ENCODE results near the gene NEDD4L. TPM values are rescaled to one million over a fixed set of nuclear protein-coding genes. Genes with fewer than 3 reads are reported as not detected.

NEDD4L gene
- polyA plus RNA-seq, 1 of the 3 experiments (the other 2 are of a cell fraction), result 13.2 TPM

GRCh38 chr18:58225101-58225500 lies 181.1 kb downstream of the NEDD4L start (continued):
- no peak for TF ChIP-seq SIN3A (IDR thresholded peaks at IDR 0.05; ENCODE audit: borderline replicate concordance, low read depth, low read length)
- no peak for TF ChIP-seq TAF1 (IDR thresholded peaks at IDR 0.05; ENCODE audit: borderline replicate concordance, low read depth, low read length)
- no peak for TF ChIP-seq TCF12 (IDR thresholded peaks at IDR 0.05)
- no peak for TF ChIP-seq GATA2 (CRISPR knock-in tag; IDR thresholded peaks at IDR 0.05)
- no peak for TF ChIP-seq RCOR1 (IDR thresholded peaks at IDR 0.05; ENCODE audit: low read length)
- TF ChIP-seq RAD21 (IDR thresholded peaks at IDR 0.05; ENCODE audit: low read length), result no peak
- TF ChIP-seq USF2 (IDR thresholded peaks at IDR 0.05; ENCODE audit: borderline replicate concordance, low read depth, low read length), result no peak
- no peak for TF ChIP-seq EP300 (IDR thresholded peaks at IDR 0.05; ENCODE audit: borderline replicate concordance in 1 of 2, low read depth in 1 of 2, low read length in 1 of 2)
- TF ChIP-seq FOXJ3 (CRISPR knock-in tag; IDR thresholded peaks at IDR 0.05), result no peak

- H3K4me1 ChIP-seq (ENCODE audit: control insufficient read depth in 1 of 2, insufficient read depth in 2 of 2, low read depth in 1 of 2, low read length in 1 of 2), result peaks cover 18 to 41% of the 10 kb centered on the region in 2 experiments
- ChIA-PET POLR2A (no interaction called here), CTCF (no interaction called here)
- no peaks in the 10 kb centered on the region for H3K36me3 ChIP-seq (replicated peaks in 1 of 2; ENCODE audit: control insufficient read depth in 1 of 2, insufficient read depth in 2 of 2, low read length in 1 of 2)
- H3F3A ChIP-seq (replicated peaks; ENCODE audit: insufficient read depth), result peaks cover 16% of the 10 kb centered on the region
- no peaks in the 10 kb centered on the region for H3K9me2 ChIP-seq
- H2AFZ ChIP-seq (ENCODE audit: low read depth), result no peak overlapping the region
- no peak overlapping the region for H3K4me3 ChIP-seq (ENCODE audit: low read depth in 2 of 2, low read length in 1 of 2)
- WGBS (ENCODE audit: low lambda C conversion rate), result 98% methylated on average over 3 of the region's 3 CpGs
- no peaks in the 10 kb centered on the region for H4K20me1 ChIP-seq (ENCODE audit: insufficient read depth)
- H3K79me2 ChIP-seq (ENCODE audit: insufficient read depth), result no peaks in the 10 kb centered on the region
- no peaks in the 10 kb centered on the region for H3K9me3 ChIP-seq
- no peak overlapping the region for H3K9ac ChIP-seq
- TF ChIP-seq GATA2 (CRISPR knock-in tag; IDR thresholded peaks at IDR 0.05), result no peak
- TF ChIP-seq FOXJ3 (CRISPR knock-in tag; IDR thresholded peaks at IDR 0.05), result no peak
- no peak for TF ChIP-seq RXRA (IDR thresholded peaks at IDR 0.05; ENCODE audit: borderline replicate concordance, low read depth)
- TF ChIP-seq RFX5 (IDR thresholded peaks at IDR 0.05; ENCODE audit: low read length), result no peak
- TF ChIP-seq POLR2AphosphoS5 (IDR thresholded peaks at IDR 0.05; ENCODE audit: low read depth, low read length), result no peak
- TF ChIP-seq NFIC (IDR thresholded peaks at IDR 0.05; ENCODE audit: borderline replicate concordance), result no peak
- no peak for TF ChIP-seq TCF12 (IDR thresholded peaks at IDR 0.05)
- no peak for TF ChIP-seq CHD2 (IDR thresholded peaks at IDR 0.05; ENCODE audit: low read length, partially characterized antibody)
- TF ChIP-seq JUND (IDR thresholded peaks at IDR 0.05), result no peak
- TF ChIP-seq TAF1 (IDR thresholded peaks at IDR 0.05; ENCODE audit: borderline replicate concordance, low read depth, low read length), result no peak
- no peak for TF ChIP-seq MXI1 (IDR thresholded peaks at IDR 0.05; ENCODE audit: low read depth, low read length)
- H3K27ac ChIP-seq (ENCODE audit: low read depth in 2 of 2, low read length in 1 of 2), result no peak overlapping the region
- no peak overlapping the region for H3K4me2 ChIP-seq
- DNase-seq, result no peak
- H3K27me3 ChIP-seq (ENCODE audit: insufficient read depth), result no peaks in the 10 kb centered on the region
Observed at GRCh38 chr18:58226429-58226828, 182.4 kb downstream of the NEDD4L start.

- H3K9me3 ChIP-seq, result no peaks in the 10 kb centered on the region
- WGBS (ENCODE audit: low lambda C conversion rate), result 99% methylated on average over 9 of the region's 9 CpGs
- H3K9ac ChIP-seq, result no peak overlapping the region
- H3K79me2 ChIP-seq (ENCODE audit: insufficient read depth), result no peaks in the 10 kb centered on the region
- TF ChIP-seq ZBTB33 (IDR thresholded peaks at IDR 0.05; ENCODE audit: borderline replicate concordance, low read depth), result no peak
- TF ChIP-seq NRF1 (IDR thresholded peaks at IDR 0.05; ENCODE audit: low read depth, low read length), result no peak
- no peak for TF ChIP-seq EZH2phosphoT487 (IDR thresholded peaks at IDR 0.05; ENCODE audit: borderline replicate concordance, low read depth)
- no peak for TF ChIP-seq RAD21 (IDR thresholded peaks at IDR 0.05; ENCODE audit: low read length)
- H3F3A ChIP-seq (replicated peaks; ENCODE audit: insufficient read depth), result peaks cover 10% of the 10 kb centered on the region
- H4K20me1 ChIP-seq (ENCODE audit: insufficient read depth), result no peaks in the 10 kb centered on the region
- H3K4me3 ChIP-seq (ENCODE audit: low read depth in 2 of 2, low read length in 1 of 2), result no peak overlapping the region
- no peaks in the 10 kb centered on the region for H3K27me3 ChIP-seq (ENCODE audit: insufficient read depth)
- ChIA-PET CTCF (interaction anchor here (0.8 to 2.5 kb wide), 4 partner anchors 11 to 35 kb away, joined by 3 to 9 read pairs (median 4); no protein-coding TSS in a partner anchor), POLR2A (no interaction called here)
- no peak overlapping the region for H2AFZ ChIP-seq (ENCODE audit: low read depth)
- no peak for DNase-seq
- no peaks in the 10 kb centered on the region for H3K36me3 ChIP-seq (replicated peaks in 1 of 2; ENCODE audit: control insufficient read depth in 1 of 2, insufficient read depth in 2 of 2, low read length in 1 of 2)
- peaks cover 18 to 32% of the 10 kb centered on the region in 2 experiments for H3K4me1 ChIP-seq (ENCODE audit: control insufficient read depth in 1 of 2, insufficient read depth in 2 of 2, low read depth in 1 of 2, low read length in 1 of 2)
- H3K4me2 ChIP-seq, result no peak overlapping the region
- no peaks in the 10 kb centered on the region for H3K9me2 ChIP-seq
- no peak overlapping the region for H3K27ac ChIP-seq (ENCODE audit: low read depth in 2 of 2, low read length in 1 of 2)
Observed at GRCh38 chr18:58227361-58227930, 183.4 kb downstream of the NEDD4L start.

Data from SK-N-SH (cell line).